HG03064 (cell line): Measurements from ENCODE around the gene FGF12.

Experiments
- ATAC-seq: cut with Tn5 transposase; IDR thresholded peaks from one replicate; pipeline ENCODE4 v1.9.1; 2021; ENCODE audit warnings: low read depth; ENCODE audit not compliant: unreplicated experiment

Gene FGF12

GRCh38 chr3:192224634-192225155 is 502.6 kb downstream of the FGF12 start:
- ATAC-seq, result no peak

DNA sequence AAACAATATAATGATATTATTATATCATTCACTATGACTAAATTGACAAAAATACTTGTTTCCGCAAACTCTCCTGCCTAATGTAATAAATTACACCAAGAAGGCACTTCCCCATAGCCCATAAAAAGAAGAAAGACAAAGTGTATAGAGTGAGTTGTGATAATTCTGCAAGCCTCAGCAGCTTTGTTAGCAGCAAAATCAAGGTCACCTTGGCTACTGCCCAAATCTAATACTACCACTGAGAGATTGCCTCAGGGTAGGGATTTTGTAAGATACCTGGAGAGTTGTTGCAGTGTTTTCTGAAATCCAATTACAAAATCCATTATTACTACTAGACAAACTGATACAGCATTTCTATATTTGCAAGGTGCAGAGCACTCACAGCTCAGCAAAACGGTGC is 503.5 kb downstream of the FGF12 start:
- ATAC-seq, result no peak

DNA sequence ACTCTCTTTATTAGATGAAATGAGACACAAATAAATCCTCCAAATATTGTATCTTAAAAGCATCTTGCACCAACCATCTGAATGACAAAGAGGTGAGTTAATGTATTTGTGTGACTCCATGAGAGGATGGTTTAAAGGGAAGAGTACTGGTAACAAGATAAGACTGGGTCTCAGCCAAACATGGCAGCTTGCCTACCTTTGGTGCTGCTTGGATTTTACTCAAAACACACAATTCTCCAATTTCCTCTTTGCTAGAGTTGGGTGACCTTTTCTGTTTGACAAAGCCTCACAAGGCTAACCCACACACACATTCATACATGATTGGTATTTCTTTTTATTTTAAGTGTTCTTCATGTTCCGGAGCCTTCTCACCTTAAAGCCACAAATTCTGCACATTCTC is 506.4 kb downstream of the FGF12 start:
- no peak for ATAC-seq

DNA sequence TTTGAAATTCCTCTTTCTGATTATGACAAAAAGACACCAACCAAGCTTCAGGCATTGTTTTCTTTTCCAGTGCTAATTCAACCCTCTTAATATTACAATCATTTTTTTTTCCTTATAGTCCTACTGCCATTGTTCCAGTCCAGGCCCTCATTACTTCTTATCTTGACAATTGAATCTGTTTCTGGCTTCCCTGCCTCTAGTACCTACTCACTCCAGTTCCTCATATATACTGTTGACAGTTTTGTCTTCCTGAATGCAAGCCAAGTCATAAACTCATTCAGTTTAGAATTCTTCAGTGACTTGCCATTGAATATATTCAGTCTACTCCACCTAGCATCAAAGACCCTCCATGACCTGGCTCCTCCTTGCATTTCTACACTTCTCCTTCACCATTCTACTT is 507.4 kb downstream of the FGF12 start:
- ATAC-seq, result no peak

DNA sequence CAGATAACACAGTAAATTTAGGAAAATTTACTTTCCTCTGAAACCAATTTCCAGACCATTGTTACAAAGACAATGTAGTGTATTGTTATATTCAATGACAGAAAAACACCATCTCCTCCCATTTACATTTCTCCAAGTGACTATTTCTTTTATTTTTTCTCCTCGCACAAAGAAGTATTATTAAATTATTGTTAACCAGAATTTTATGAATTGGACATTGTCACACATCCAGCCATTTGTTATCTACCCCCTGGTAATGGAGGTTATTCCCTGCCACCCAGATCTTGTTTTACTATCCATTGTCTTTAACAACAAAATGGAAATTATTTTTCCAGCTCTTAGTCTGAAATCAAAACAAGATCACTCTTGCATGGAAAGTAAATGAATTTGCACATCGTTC is 511.3 kb downstream of the FGF12 start:
- ATAC-seq, result no peak

GRCh38 chr3:192212979-192213378 is 514.4 kb downstream of the FGF12 start:
- ATAC-seq, result no peak

- no peak for ATAC-seq
Measured at GRCh38 chr3:192212335-192212734, 515.0 kb downstream of the FGF12 start.

- ATAC-seq, result no peak
Measured at GRCh38 chr3:192207651-192208050, 519.7 kb downstream of the FGF12 start.

DNA sequence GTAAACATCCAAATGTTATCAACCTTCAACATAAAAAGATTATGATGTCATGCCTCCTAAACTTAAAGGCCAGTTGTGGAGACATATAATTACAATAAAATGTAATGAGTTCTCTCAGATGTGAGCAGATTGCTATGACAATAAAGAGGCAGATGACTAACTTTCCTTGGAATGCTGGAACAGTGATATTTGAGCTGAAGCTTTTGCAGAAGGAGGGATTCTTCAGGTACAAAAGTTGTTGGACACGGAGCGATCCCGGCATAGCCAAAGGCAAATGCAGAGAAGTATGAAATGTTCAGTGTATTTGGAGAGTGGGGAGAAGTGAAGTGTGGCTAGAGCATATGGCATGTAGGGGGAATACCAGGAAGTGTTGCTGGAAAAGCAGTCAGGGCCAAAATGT is 520.1 kb downstream of the FGF12 start:
- ATAC-seq, result no peak

DNA sequence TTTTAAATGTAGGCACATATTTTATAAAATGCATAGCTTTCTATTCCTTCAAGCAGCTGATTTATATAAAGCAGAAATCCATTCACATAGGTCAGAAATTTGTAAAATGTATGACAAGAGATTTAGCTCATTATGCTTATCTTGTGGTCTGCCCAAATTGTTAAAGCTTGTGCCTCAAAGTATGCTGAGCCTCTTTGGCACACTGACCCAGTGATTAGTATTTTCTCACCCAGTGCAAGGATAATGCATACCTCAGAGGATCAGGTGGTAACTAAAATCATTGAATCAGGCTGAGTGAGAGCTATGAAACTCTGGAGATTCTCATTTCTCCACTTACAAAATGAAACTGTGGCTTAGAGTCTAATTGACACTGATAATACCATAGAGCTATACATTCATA is 533.3 kb downstream of the FGF12 start:
- ATAC-seq, result no peak

DNA sequence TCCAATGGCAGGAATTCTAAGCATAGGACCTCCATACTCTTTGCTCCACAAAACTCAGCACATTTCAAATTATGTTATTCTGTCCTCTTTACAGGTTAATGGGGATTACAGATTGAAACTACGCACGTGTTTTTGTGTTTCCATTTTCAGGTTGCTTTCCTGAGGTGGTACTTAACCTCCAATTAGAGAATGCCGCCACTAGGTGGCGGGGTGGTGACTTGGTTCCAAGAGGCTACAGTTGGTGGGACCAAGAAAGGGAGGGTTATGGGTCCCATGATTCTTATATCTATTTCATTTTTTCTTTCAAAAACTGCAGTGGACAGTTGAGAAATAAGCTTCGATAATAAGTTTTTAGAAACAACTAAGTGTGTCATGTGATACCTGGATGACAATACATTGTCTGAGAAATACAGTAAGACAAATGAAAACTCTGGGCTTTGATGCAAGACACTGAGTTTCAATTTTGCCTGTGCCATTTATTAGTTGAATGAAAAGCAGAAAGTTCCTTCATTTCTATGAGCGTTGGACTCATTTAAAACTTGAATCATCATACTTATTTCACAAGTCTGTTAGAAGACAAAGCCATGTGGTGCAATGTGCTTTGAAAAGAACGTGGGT is 539.0 kb downstream of the FGF12 start:
- ATAC-seq, result peak; percentile 69

- ATAC-seq, result no peak
Measured at GRCh38 chr3:192187485-192188051, 539.8 kb downstream of the FGF12 start.

DNA sequence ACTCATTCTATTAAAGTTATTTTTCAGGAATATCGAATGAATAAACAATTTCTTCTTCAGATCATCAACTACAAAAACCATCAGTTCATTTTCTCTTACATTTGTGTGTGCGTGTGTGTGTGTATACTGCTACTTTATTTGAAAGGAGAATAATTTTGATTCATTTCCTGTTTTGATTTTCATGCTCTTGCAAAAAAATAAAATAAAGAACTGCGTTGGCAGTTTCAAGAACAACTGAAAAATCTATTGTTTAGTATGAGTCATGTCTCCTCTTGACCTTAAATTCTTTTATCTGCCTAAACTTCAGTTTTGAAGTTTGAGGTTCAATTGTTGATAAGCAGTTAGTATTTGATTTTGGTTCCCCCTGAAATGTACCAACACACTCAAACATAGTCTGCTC is 540.8 kb downstream of the FGF12 start:
- no peak for ATAC-seq

GRCh38 chr3:192186045-192186444 is 541.3 kb downstream of the FGF12 start:
- no peak for ATAC-seq

DNA sequence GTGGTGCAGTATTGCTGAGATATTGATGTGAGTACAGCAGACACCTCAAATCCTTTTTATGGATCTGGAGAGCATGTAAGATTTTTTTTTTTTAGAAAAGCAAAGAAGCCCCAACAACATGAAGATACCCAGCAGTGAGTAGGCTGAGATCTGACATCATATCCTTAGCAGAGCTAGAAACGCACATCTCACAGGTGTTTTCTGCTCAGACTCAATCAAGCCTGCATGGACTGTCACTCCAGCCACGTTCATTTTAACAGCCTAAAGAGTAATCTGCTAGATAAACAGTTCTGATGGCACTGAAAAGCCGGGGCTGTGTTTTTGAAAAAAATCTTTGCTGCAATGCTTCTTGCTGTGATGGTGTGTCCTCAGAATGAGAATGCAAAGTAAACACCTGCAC is 544.2 kb downstream of the FGF12 start:
- no peak for ATAC-seq

DNA sequence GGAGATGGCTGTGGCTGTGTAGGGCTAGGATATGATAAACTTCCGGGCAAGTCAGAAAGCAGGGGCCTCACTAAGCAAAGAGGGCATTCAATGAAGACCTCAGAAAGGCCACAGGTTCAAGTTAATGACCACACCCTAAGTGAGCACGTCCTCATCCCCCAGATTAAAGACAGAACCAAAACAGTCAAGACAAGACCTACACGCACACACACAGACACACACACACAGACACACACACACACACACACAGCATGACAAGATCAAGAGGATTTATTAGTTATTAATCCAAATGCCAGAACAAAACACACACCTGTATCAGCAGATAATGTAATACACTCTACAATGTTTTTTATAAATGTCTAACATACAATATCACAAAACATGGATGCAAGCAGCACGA is 546.2 kb downstream of the FGF12 start:
- no peak for ATAC-seq

DNA sequence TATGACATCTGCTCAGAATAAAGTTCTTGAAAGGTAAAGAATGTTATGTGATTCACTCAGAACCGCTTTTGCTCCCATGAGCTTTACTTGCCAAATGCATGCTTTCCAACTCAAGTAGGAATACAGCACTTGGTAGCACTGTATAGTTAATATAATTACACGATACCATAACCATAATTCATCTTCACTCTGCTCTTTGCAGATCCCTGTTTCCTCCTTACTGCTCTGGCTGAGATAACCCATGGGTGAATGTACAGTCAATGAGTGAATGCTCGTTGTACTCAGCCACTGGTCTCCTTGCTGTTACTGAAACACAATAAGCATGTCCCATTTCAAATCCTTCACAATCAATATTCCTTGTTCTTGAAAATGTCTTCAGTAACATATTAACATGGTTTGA is 550.0 kb downstream of the FGF12 start:
- ATAC-seq, result no peak

DNA sequence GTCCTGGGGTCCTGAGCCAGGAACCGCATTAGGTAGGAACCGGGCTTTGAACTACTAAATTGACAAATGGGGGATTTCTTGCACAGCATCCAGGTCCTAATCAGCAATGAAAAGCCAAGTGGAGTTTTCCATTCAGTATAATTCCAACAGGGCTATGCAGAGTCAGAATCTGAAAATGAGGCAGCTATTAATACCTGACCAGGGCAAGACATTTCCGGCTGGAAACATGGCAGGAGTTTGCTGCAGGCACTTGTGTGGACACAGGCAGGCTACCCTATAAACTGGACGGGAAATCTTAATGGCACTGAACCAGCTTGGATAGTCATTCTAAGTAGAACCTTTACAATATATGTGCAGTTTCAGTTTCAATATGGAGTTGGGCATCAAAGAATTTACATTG is 553.1 kb downstream of the FGF12 start:
- no peak for ATAC-seq

- no peak for ATAC-seq
Measured at GRCh38 chr3:192171213-192171612, 556.1 kb downstream of the FGF12 start.

GRCh38 chr3:192170659-192171058 is 556.7 kb downstream of the FGF12 start:
- no peak for ATAC-seq

GRCh38 chr3:192170031-192170430 is 557.3 kb downstream of the FGF12 start:
- ATAC-seq, result no peak

GRCh38 chr3:192169332-192169915 is 557.9 kb downstream of the FGF12 start:
- no peak for ATAC-seq
